Measurements from ENCODE around the gene ADGRG6. TPM values are rescaled to one million over a fixed set of nuclear protein-coding genes. Genes with fewer than 3 reads are reported as not detected.

ADGRG6 gene
- total and polyA plus RNA-seq, 2 of the 8 experiments (the other 6 are each of a cell fraction or from before 2014, with no cell fraction given), result 1.1 to 6.2 TPM

GRCh38 chr6:142297605-142297995 lies 4.2 kb upstream of the ADGRG6 start:
- Histone ChIP-seq H3K23ac (ENCODE audit: insufficient read length) (no peak overlapping the region), H4K8ac (ENCODE audit: extremely low read depth, insufficient read depth, low read length) (no peak overlapping the region), H3K36me3 (ENCODE audit: control insufficient read depth in 2 of 4, insufficient read depth in 4 of 4, low read length in 3 of 4) (no peaks in the 10 kb centered on the region), H3K23me2 (ENCODE audit: low read depth, low read length) (peaks cover 4% of the 10 kb centered on the region; the same call in 1 of the 2 replicates), H2BK20ac (ENCODE audit: low read length) (no peak overlapping the region), H3K4me3 (ENCODE audit: extremely low read depth in 1 of 4, insufficient read depth in 2 of 4, low read depth in 3 of 4, low read length in 4 of 4) (no peak overlapping the region), H2AFZ (ENCODE audit: low read length) (no peak overlapping the region), H2BK12ac (ENCODE audit: low read depth, low read length) (no peak overlapping the region), H3K4me1 (replicated peaks in 1 of 4; ENCODE audit: control insufficient read depth in 3 of 4, insufficient read depth in 4 of 4, low read length in 3 of 4) (peaks cover 0 to 7% (median 3%) of the 10 kb centered on the region in 4 experiments; a peak in 3 of 7 replicates), H2BK15ac (ENCODE audit: low read length) (no peak overlapping the region), H3K27me3 (replicated peaks in 1 of 4; ENCODE audit: control insufficient read depth in 3 of 4, extremely low read depth in 1 of 4, insufficient read depth in 3 of 4, low read length in 3 of 4) (peaks cover 3 to 23% (median 17%) of the 10 kb centered on the region in 4 experiments; a peak in 6 of 7 replicates), H4K20me1 (replicated peaks in 1 of 2; ENCODE audit: control insufficient read depth in 1 of 2, insufficient read depth in 2 of 2, low read length in 2 of 2) (no peaks in the 10 kb centered on the region), H2BK120ac (replicated peaks; ENCODE audit: low read depth, low read length) (no peak overlapping the region), H3K79me2 (ENCODE audit: control insufficient read depth in 1 of 2, insufficient read depth in 2 of 2, low read length in 2 of 2) (no peaks in the 10 kb centered on the region), H2AK5ac (ENCODE audit: low read depth, low read length) (no peak overlapping the region), H4K5ac (ENCODE audit: insufficient read length, low read depth, low read length) (no peak overlapping the region), H3K56ac (replicated peaks; ENCODE audit: insufficient read length, low read depth, low read length) (no peak overlapping the region), H3K4ac (replicated peaks; ENCODE audit: insufficient read length, low read depth, low read length) (no peak overlapping the region), H2BK5ac (ENCODE audit: low read depth, low read length) (no peak overlapping the region), H3K18ac (ENCODE audit: extremely low read depth, low read length) (no peak overlapping the region), H3K27ac (ENCODE audit: low read depth, low read length) (no peak overlapping the region), H3K9ac (replicated peaks in 1 of 4; ENCODE audit: extremely low read depth in 1 of 4, low read depth in 3 of 4, low read length in 3 of 4) (no peak overlapping the region), H3K9me3 (ENCODE audit: insufficient read depth in 2 of 2, low read depth in 1 of 2, low read length in 1 of 2) (no peaks in the 10 kb centered on the region), H3K79me1 (ENCODE audit: low read depth, low read length) (no peaks in the 10 kb centered on the region), H4K91ac (replicated peaks; ENCODE audit: insufficient read length, low read length) (no peak overlapping the region), H3K14ac (ENCODE audit: insufficient read length) (no peak overlapping the region), H3K4me2 (ENCODE audit: insufficient read depth in 1 of 2, low read depth in 2 of 2, low read length in 2 of 2) (no peak overlapping the region)
- no peak for FAIRE-seq
- WGBS, 2 experiments (ENCODE audit: extremely low coverage in 1 of 2, insufficient coverage in 1 of 2, insufficient read length in 1 of 2, insufficient replicate concordance in 2 of 2, low coverage in 1 of 2, low lambda C conversion rate in 2 of 2, missing lambda C conversion rate in 1 of 2), result 88% methylated on average over 3 of the region's 3 CpGs; no CpG with 5 or more reads in 1 of the 2 experiments
- ChIA-PET POLR2A (ENCODE audit: partially characterized antibody) (no interaction called here), CTCF (ENCODE audit: partially characterized antibody) (no interaction called here)
- DNase-seq (ENCODE audit: low read depth in 1 of 2, low spot score in 2 of 2), result no peak
- TF ChIP-seq SIX5 (IDR thresholded peaks at IDR 0.05; ENCODE audit: low read depth, low read length), result no peak
- TF ChIP-seq PHF8 (conservative IDR thresholded peaks at IDR 0.05; ENCODE audit: low read depth, low read length), result no peak

All from H1 (cell line).